NCI-H1436 (cell line): ENCODE measurements around the gene CD86.
"Not testable (repeated sequence)": the region's sequence is repeated elsewhere in the genome, so short reads cannot be mapped to it uniquely, and the experiment has no call there.

Experiments
- DNase-seq: peaks from one replicate; lab custom pipeline; 2025; lab: John Stamatoyannopoulos, UW

Gene CD86, protein sequence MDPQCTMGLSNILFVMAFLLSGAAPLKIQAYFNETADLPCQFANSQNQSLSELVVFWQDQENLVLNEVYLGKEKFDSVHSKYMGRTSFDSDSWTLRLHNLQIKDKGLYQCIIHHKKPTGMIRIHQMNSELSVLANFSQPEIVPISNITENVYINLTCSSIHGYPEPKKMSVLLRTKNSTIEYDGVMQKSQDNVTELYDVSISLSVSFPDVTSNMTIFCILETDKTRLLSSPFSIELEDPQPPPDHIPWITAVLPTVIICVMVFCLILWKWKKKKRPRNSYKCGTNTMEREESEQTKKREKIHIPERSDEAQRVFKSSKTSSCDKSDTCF

GRCh38 chr3:122055215-122055614 lies at the start of gene CD86:
CD86 (plus strand) TSS chr3:122055362; CDS start chr3:122055490, 128 bp downstream.
- DNase-seq: no peak

DNA sequence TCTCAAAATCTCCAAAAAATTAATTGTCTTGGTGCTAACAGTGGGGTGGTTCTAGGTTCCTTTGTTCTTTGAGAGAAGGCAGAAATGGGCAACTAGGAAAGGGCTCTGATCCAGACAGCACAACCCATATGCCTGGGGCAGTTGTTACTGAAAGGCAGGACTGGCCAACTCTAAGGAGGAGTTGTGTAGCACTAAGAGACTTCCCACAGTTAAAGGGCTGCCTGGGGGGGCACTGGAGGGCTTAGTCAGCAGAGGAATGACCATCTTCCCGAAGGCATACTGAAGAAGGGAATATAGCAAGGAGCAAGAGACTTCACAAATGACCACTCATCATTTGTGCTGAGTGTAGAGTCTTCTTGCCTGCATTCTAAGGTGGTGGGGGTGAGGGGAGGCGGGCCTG lies 48.9 kb upstream of the CD86 start:
- DNase-seq: no peak

- DNase-seq: no peak
These were observed 47.0 kb upstream of the CD86 start for GRCh38 chr3:122008166-122008565.

DNA sequence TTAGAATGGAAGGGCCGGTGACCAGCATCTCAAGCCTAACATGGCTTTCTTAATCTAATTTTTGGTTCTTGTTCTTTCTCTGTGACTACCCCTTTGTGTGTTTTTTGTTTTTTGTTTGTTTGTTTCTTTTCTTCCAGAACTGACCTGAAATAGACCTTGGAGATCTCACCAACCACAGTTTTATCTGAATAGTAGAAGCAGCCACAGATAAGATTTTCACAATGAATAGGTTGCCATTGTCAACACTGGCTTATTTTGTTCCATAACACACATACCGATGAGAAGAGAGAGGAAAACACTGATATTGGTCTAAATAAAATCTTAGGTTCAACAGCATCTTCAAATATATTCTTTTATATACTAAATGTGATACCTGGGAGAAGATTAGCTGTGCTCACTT lies 44.7 kb upstream of the CD86 start:
- no peak for DNase-seq

DNA sequence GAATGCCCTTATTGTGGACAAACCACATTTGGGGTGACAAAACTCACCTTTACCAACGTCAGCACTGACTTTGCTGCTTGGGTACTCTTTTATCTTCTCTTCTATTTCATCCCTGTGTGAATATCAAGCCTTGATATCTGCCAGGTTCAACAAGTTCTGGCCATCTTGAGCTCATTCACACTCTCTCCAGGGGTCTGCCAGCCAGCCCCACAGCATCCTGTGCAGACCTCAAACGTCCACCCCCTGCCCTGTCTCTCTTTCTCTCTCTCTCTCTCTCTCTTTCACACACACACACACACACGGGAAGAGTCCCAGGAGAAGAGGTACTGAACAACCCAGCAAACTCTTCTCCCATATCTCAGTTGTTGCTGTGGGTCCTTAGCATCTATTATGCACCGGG lies 43.8 kb upstream of the CD86 start:
- no peak for DNase-seq

DNA sequence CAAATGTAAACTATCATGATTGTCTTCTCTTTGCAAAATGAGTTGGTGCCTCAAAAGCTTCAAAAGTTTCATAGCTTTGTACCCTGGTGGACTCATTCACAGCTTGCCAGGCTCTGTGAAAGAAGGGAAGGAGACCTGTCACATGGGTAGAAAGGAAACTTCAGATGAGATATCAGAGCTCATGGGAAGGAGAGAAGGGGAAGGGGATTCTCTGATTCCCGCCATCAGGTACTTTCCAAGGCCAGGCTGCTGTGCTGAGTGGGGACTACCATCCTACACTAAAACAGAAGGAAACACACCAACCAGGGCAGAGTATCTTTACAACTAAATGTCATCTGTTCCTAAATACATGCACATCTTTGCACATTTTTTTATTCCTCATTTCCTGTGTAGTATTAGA lies 42.3 kb upstream of the CD86 start:
- DNase-seq: no peak

- DNase-seq: no peak
These were observed 41.7 kb upstream of the CD86 start for GRCh38 chr3:122013448-122013925.

DNA sequence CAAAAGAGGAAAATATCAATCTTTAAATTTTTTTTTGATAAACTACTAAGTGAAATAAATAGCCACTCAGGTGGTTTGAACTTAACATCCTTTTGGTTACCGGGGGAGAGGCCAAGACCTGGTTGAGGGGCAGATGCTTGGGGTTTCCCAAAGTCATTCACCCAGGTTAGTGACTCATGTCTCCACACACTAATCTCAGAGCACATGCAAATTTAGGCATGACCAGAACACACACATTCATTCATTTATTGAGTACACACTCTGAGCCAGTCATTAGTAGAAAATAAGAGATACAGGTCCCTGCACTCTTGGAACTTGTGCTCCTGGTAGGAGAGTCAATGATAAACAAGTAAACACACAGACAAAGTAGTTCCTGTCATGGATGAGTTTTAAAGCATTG lies 40.4 kb upstream of the CD86 start:
- no peak for DNase-seq

DNA sequence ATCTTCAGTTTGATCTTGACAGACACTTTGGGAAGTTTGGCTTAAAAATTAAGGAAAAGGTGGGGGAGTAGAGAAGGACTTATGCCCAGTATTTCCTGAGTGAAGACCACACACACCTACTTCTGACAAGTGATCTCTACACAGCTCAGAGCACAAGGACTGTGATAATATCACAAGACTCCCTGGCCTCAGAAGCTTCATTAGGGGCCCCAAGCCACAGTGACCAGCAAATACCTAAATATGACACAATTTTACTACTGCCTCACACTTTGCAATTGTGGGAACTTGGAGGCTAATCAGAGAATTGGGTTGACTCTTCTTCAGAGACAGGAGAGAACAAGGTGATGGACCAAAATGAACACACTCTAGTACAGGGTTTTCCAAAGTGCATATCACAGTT lies 35.7 kb upstream of the CD86 start:
- DNase-seq: no peak

DNA sequence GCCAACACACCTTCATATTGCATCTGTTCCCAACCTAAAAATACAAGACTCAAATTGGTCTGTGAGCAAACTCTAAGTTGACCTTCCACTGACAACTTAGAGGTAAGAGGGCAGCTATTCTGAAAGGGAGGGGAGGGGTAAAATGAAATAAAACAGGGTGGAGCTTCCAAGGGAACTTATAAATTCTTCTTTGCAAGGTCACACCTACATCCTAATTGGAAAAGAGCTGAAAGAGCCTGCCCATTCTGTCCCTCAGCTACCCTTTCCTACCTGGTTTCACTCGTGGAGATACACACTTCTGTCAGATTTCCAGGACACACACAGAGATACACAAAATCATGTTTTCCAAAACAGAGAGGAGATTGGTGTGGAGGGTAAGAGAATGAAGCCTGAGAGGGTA lies 34.1 kb upstream of the CD86 start:
- DNase-seq: no peak

- DNase-seq: peak; percentile 87
These were observed 33.3 kb upstream of the CD86 start, which contains the start of gene ILDR1 for GRCh38 chr3:122021811-122022401. ILDR1 (minus strand) TSS chr3:122022247; CDS start chr3:122022077, 170 bp downstream.

GRCh38 chr3:122023335-122023910 lies 31.7 kb upstream of the CD86 start:
- DNase-seq: no peak

- DNase-seq: no peak
These were observed 30.4 kb upstream of the CD86 start for GRCh38 chr3:122024800-122025199.

DNA sequence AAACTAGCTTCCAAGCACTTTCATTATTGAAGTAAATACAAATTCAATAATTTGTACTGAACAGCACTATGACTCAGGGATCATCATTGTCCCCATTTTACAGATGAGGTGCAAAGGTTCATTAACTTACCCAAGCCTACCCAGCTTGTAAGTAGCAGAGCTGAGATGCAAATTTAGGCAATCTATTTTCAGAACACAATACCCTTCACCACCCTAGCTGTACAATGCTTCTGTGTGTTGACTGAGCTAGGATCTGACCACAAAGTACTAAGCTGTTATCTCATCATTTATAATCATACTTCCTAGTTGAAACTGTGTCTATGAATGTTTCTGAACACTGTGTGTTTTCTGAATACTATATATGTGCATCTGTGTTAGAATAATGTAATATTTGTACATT lies 29.9 kb upstream of the CD86 start:
- no peak for DNase-seq

DNA sequence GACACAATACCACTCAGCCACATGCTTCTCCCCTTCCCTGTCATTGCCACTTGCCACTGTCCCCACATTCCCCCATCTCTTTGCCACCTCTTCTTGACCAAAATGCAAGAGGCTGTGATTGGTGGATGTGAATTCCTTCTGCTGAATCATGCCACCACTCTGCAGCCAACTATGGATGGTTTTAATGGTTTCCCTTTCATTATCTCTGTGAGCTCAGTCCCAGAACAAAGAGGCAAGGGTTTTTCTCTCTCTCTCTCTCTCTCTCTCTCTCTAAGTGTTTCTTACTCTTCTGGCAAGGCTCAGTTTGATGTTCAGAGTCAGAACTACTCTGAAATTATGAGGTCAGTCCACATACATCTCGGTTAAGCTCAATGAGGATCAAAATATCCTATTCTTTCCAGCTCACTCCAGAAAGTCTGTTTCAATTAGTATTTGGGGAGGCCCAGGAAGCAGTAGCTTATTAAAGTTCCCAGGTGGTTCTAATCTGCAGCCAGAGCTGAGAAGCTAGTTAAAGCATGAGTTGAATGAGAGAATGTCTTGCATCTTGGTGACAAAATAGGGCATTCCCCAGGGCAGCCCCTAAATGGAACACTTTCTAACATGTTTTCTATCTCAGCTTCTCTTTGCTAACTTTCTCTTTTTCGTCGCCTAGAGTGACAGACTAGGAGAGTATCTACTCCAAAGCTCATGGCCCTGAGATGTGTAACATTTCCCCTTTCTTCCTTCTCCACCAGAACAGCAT lies 24.6 kb upstream of the CD86 start:
- DNase-seq: no peak

DNA sequence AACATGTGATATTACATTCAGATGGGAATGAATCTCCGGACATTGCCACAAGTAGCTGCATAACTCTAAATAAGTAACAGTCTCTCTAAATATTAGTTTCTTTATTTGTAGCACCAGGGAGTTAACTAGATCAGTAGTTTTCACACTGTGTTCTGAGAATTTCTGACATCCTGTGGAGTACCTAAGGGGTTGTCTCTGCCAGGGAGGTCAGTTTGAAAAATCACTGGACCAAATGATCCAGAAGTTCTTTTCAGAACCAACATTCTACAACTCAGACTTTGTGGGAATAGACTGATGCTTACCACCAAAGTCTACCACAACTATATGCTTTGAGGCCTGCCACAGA lies 24.1 kb upstream of the CD86 start:
- no peak for DNase-seq

- DNase-seq: no peak
These were observed 22.6 kb upstream of the CD86 start for GRCh38 chr3:122032531-122032930.

DNA sequence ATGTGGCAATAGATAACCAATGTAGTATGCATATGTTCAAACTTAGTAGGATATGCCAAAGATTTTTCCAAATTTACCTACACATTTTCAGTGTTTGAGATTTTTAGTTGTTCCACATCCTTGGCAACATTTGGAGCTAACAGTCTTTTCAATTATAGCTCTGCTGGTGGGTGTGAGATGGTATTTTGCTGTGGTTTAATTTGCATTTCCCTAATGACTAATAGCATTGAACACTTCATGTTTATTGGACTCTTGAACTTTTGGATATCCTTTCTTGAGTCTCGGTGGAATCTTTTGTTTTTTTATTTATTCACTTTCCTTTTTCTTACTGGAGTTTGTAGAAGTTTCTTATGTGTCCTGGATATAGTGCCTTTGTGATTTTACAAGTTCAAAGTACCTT lies 22.1 kb upstream of the CD86 start:
- no peak for DNase-seq

DNA sequence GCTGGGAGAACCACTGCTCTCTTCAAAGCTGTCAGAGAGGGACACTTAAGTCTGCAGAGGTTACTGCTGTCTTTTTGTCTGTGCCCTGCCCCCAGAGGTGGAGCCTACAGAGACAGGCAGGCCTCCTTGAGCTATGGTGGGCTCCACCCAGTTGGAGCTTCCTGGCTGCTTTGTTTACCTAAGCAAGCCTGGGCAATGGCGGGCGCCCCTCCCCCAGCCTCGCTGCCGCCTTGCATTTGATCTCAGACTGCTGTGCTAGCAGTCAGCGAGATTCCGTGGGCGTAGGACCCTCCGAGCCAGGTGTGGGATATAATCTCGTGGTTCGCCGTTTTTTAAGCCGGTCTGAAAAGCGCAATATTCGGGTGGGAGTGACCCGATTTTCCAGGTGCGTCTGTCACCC lies 7.9 kb upstream of the CD86 start:
- not testable (repeated sequence) for DNase-seq

GRCh38 chr3:122047773-122048172 lies 7.4 kb upstream of the CD86 start:
- DNase-seq: not testable (repeated sequence)

DNA sequence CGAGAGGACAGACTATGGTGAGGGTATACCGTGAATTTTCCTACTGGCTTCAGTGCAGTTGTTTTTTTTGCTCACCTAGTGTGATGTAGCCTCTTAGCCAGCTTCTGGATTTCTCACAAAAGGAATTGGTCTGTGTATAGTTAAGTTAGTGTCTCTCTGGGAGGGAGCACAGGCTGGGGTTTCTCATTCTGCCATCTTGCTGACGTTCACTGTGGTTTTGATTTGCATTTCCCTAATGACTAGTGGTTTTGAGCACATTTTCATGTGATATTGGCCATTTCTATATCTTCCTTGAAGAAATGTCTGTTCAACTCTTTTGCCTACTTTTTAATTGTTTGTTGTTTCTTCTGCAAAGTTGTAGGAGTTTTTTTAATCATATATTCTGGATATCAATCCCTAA lies 2.2 kb upstream of the CD86 start:
- no peak for DNase-seq

GRCh38 chr3:122057671-122058070 lies 2.5 kb downstream of the CD86 start:
- no peak for DNase-seq

- DNase-seq: no peak
These were observed 3.1 kb downstream of the CD86 start for GRCh38 chr3:122058294-122058693.
